HUES6 (cell line): ENCODE measurements around the gene EBF3.

Experiments used
- H3K27ac ChIP-seq: 2 replicates; pipeline ENCODE4 v1.7.0; 2013; ENCODE audit warnings: low read depth, mild to moderate bottlenecking, low read length, inconsistent platforms
- H3K27me3 ChIP-seq: 2 replicates; pipeline ENCODE4 v1.6.1; 2013; ENCODE audit warnings: low read length; ENCODE audit not compliant: control insufficient read depth, insufficient read depth
- H3K36me3 ChIP-seq: 2 replicates; pipeline ENCODE4 v1.6.1; 2013; ENCODE audit warnings: low read length; ENCODE audit not compliant: control insufficient read depth, insufficient read depth
- H3K4me1 ChIP-seq: 2 replicates; pipeline ENCODE4 v1.6.1; 2013; ENCODE audit warnings: low read length; ENCODE audit not compliant: control insufficient read depth, insufficient read depth
- H3K4me3 ChIP-seq: 2 replicates; pipeline ENCODE4 v1.5.1; 2013; ENCODE audit warnings: low read depth, low read length
- H3K9ac ChIP-seq: one replicate; pipeline ENCODE4 v1.6.1; 2013; ENCODE audit warnings: mild to moderate bottlenecking, low read length
- H3K9me3 ChIP-seq: 2 replicates; pipeline ENCODE4 v1.6.1; 2013; ENCODE audit warnings: low read depth, low read length; ENCODE audit not compliant: control insufficient read depth, insufficient read depth

EBF3 gene

DNA sequence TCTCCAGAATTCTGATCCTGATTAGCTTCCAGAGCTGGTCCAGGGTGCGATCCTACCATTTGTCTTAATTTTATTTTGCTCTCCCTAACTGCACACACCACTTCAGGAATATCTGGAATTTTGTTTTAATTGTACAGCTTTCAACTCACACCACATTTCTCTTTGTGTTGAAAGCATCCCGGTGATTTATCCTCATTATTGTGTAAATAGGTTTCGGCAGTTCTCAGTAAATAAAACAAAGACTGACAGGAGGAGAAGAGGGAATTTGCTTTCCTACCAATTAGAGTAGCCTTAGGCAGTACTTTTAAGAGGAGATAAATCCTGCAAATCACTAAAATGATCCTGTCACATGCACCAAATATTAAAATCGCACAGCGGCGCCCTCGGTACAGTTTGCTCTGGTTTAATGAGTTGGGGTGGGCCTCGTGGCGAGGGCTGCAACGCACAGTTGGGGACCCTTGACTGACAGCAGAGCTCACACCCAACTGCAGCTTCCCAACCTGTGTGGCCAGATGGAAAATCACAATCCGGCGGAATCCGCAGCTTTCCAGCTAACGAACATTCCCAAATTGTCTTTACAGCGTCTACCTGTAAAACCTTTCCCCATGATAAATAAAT, 62.6 kb downstream of the EBF3 start:
- no peak overlapping the region for H3K9ac ChIP-seq
- H3K4me1 ChIP-seq, result peaks cover 45% of the 10 kb centered on the region
- H3K9me3 ChIP-seq, result no peaks in the 10 kb centered on the region
- no peak overlapping the region for H3K27ac ChIP-seq
- no peak overlapping the region for H3K4me3 ChIP-seq
- peaks cover 21% of the 10 kb centered on the region for H3K27me3 ChIP-seq
- no peaks in the 10 kb centered on the region for H3K36me3 ChIP-seq

- Histone ChIP-seq H3K4me1 (peaks cover 49% of the 10 kb centered on the region), H3K9me3 (no peaks in the 10 kb centered on the region), H3K27me3 (peaks cover 21% of the 10 kb centered on the region), H3K36me3 (no peaks in the 10 kb centered on the region), H3K4me3 (no peak overlapping the region), H3K9ac (no peak overlapping the region), H3K27ac (no peak overlapping the region)
Observed at GRCh38 chr10:129900825-129901224, 63.2 kb downstream of the EBF3 start.

- Histone ChIP-seq H3K4me3 (no peak overlapping the region), H3K27me3 (peaks cover 21% of the 10 kb centered on the region), H3K9me3 (no peaks in the 10 kb centered on the region), H3K36me3 (no peaks in the 10 kb centered on the region), H3K9ac (no peak overlapping the region), H3K27ac (no peak overlapping the region), H3K4me1 (peaks cover 57% of the 10 kb centered on the region)
Observed at GRCh38 chr10:129899276-129900130, 64.6 kb downstream of the EBF3 start.

- H3K9ac ChIP-seq, result no peak overlapping the region
- H3K27ac ChIP-seq, result no peak overlapping the region
- no peak overlapping the region for H3K4me3 ChIP-seq
- H3K36me3 ChIP-seq, result no peaks in the 10 kb centered on the region
- H3K27me3 ChIP-seq, result peaks cover 21% of the 10 kb centered on the region
- H3K4me1 ChIP-seq, result peaks cover 57% of the 10 kb centered on the region
- H3K9me3 ChIP-seq, result no peaks in the 10 kb centered on the region
Observed at GRCh38 chr10:129898706-129899268, 65.3 kb downstream of the EBF3 start.

DNA sequence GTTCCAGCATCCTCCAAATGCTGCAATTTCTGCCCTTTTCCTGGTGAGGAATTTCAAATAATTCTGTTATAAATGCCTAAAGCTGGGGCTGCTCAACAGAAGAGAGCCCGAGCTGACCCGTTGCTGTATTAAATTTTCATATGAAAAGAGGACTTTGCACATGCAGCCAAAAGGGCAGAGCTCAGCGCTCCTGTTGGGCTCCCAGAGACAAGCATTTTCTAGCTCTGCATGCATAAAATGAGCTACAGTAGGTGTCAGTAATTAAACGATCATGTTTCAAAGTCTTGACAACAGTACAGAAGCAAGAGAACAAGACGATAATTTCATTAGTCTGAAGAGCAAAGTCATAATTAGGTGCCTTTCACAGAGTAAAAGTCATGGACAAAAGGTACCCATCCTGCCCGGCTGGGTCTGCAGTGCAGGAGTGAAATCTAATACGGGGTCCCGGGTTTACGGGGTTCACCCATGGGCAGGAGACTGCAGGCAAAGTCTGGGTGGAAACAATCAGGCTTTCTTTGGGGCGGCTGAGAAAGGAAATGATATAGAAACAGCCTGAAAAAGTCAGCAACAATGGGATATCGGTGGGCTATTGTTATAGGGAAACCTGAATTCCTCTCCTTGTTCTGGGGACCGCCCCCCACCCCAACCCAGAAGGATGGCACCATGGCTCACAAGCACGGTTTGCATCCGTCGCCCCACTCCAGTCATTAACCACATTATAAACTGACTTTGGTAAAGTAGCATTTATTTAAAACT, 66.0 kb downstream of the EBF3 start:
- no peak overlapping the region for H3K27ac ChIP-seq
- H3K27me3 ChIP-seq, result peaks cover 21% of the 10 kb centered on the region
- H3K4me1 ChIP-seq, result peaks cover 57% of the 10 kb centered on the region
- H3K9ac ChIP-seq, result no peak overlapping the region
- no peak overlapping the region for H3K4me3 ChIP-seq
- H3K9me3 ChIP-seq, result no peaks in the 10 kb centered on the region
- no peaks in the 10 kb centered on the region for H3K36me3 ChIP-seq

DNA sequence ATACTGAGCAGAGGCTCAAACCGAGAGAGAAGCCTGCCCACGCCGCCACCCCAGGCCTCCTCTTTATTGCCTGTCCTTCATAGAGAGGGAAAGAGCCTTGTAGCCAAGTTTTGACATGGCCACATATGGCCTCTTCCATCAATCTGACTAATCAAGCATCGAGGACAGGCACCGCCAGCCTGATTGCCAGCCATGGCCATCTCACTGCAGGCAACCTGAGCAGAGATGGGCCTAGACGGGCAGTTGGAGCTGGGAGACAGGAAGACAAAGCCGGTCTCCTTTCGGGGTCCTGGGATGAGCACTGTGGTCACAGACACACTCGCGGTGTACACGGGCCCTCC, 67.2 kb downstream of the EBF3 start:
- H3K27ac ChIP-seq, result no peak overlapping the region
- no peak overlapping the region for H3K9ac ChIP-seq
- H3K4me3 ChIP-seq, result no peak overlapping the region
- H3K36me3 ChIP-seq, result no peaks in the 10 kb centered on the region
- H3K27me3 ChIP-seq, result peaks cover 9% of the 10 kb centered on the region
- H3K9me3 ChIP-seq, result no peaks in the 10 kb centered on the region
- peaks cover 49% of the 10 kb centered on the region for H3K4me1 ChIP-seq

GRCh38 chr10:129896136-129896859, 67.8 kb downstream of the EBF3 start:
- H3K27ac ChIP-seq, result no peak overlapping the region
- H3K9me3 ChIP-seq, result no peaks in the 10 kb centered on the region
- no peaks in the 10 kb centered on the region for H3K36me3 ChIP-seq
- H3K27me3 ChIP-seq, result peaks cover 8% of the 10 kb centered on the region; the same call in 1 of the 2 replicates
- no peak overlapping the region for H3K9ac ChIP-seq
- peaks cover 48% of the 10 kb centered on the region for H3K4me1 ChIP-seq
- H3K4me3 ChIP-seq, result no peak overlapping the region

- Histone ChIP-seq H3K9me3 (no peaks in the 10 kb centered on the region), H3K9ac (no peak overlapping the region), H3K4me3 (no peak overlapping the region), H3K36me3 (no peaks in the 10 kb centered on the region), H3K27me3 (peaks cover 8% of the 10 kb centered on the region; the same call in 1 of the 2 replicates), H3K4me1 (peaks cover 48% of the 10 kb centered on the region), H3K27ac (no peak overlapping the region)
Observed at GRCh38 chr10:129895811-129896135, 68.3 kb downstream of the EBF3 start.

DNA sequence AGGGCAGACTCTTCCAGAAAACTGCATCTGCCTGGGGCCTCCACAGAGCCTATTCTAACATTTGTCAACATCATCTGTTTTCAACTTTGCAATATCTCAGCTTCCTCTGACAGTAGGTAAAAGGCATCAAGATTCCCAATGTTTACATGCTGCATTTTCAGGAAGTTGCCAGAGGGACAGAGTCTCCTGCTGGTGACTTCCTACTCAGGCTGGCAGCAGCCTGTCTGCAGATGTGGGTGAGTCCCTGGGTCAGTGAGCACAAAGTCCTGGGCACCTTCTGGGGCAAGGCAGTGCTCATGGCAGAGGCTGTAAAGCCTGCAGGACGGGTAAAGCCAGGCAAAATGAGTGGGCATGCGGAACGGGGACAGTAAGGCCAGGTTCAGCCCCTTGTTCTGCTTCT, 69.4 kb downstream of the EBF3 start:
- Histone ChIP-seq H3K36me3 (no peaks in the 10 kb centered on the region), H3K9ac (no peak overlapping the region), H3K4me1 (peaks cover 56% of the 10 kb centered on the region), H3K27ac (no peak overlapping the region), H3K9me3 (no peaks in the 10 kb centered on the region), H3K4me3 (no peak overlapping the region), H3K27me3 (peaks cover 8% of the 10 kb centered on the region; the same call in 1 of the 2 replicates)

DNA sequence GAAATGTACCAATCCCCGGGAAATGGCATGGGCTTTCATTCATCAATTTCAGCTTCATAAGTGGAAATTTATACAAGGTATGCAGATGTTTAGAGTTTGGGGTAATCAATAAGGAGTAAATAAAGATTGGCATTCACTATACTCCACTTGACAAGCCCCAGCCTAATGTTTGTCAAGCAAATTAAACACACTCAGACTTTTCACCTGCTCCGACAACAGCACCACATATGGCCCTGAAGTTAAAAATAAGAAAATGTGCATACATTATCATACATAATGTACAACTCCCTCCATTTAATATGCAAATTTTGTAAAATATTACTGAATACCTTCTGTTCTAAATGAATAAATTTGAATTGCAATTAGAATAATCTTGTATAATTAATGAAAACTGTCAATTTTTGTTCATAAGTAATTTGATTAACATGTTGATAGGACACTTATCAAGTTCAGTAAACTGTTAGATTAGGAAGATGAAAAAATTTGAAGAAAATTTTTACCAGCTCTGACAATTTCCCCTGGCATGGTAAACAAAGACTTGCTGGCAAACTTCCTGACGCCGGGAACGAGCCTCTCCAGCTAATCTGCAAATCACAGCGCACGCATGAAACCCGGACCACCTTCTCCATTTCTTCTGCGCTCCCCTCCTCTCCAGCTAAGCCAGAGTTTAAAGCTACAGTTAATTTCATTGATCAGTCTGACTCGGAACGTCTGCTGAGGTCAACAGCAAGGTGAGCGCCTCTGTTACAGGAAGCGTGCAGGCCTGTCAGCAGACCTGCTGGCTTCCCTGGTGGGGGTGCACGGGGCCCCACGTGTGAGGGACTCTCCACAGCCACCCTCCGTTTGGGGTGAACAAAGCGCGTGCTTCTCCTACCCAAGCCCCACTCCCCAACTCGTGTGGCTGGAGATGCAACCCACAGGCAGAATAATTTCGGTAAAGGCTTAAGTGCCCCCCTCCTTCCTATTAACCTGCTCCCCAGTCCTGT, 70.7 kb downstream of the EBF3 start:
- H3K27ac ChIP-seq, result no peak overlapping the region
- H3K36me3 ChIP-seq, result no peaks in the 10 kb centered on the region
- H3K27me3 ChIP-seq, result peaks cover 6% of the 10 kb centered on the region; the same call in 1 of the 2 replicates

More for the DNA sequence above, 70.7 kb downstream of the EBF3 start:
- Histone ChIP-seq H3K9ac (no peak overlapping the region), H3K9me3 (no peaks in the 10 kb centered on the region), H3K4me3 (no peak overlapping the region), H3K4me1 (peaks cover 56% of the 10 kb centered on the region)
